WTC11 (cell line): ENCODE data around the gene SPRING1. TPM values are rescaled to one million over a fixed set of nuclear protein-coding genes. Genes with fewer than 3 reads are reported as not detected.

Source experiments
- ATAC-seq: fragments of 200-7000 bp; cut with Tn5 transposase; 2 replicates; pipeline ENCODE4 v1.10.0; 2021; ENCODE audit warnings: mild to moderate bottlenecking, moderate library complexity
- CTCF ChIA-PET: fragments of 300-600 bp; sonication (Branson Sonifier 250); formaldehyde crosslinking; loops from one replicate; lab custom pipeline; 2021; ENCODE audit warnings: antibody characterized with exemption; lab: Charles Lee
- POLR2A ChIA-PET: fragments of 350-600 bp; sonication (Branson Sonifier 250); formaldehyde crosslinking; loops from one replicate; lab custom pipeline; 2021; ENCODE audit warnings: antibody characterized with exemption; lab: Charles Lee
- DNase-seq: peaks from one replicate; pipeline ENCODE4 v3.0.0; 2021; ENCODE audit warnings: low spot score
- H3K27ac Mint-ChIP-seq: 2 replicates; pipeline ENCODE4 v1.8.0; 2021; ENCODE audit warnings: mixed read lengths
- H3K27me3 Mint-ChIP-seq: 2 replicates; pipeline ENCODE4 v1.8.0; 2021; ENCODE audit warnings: low read depth, mild to moderate bottlenecking, moderate library complexity, mixed read lengths
- H3K36me3 Mint-ChIP-seq: 2 replicates; pipeline ENCODE4 v1.8.0; 2021; ENCODE audit warnings: mixed read lengths
- H3K4me1 Mint-ChIP-seq: 2 replicates; pipeline ENCODE4 v1.8.0; 2022; ENCODE audit warnings: mixed read lengths
- H3K4me3 Mint-ChIP-seq: 2 replicates; pipeline ENCODE4 v1.8.0; 2021; ENCODE audit warnings: mild to moderate bottlenecking, moderate library complexity, mixed read lengths
- H3K9me3 Mint-ChIP-seq: 2 replicates; pipeline ENCODE4 v1.8.0; 2021; ENCODE audit warnings: mixed read lengths
- CBFB ChIP-seq: sonication (generic); formaldehyde crosslinking; IDR thresholded peaks from 2 replicates; pipeline ENCODE4 v1.8.1; 2022; ENCODE audit warnings: mild to moderate bottlenecking, low read depth, missing genetic modification reagents
- ELF4 ChIP-seq: sonication (generic); formaldehyde crosslinking; IDR thresholded peaks from 2 replicates; pipeline ENCODE4 v1.8.1; 2022; ENCODE audit warnings: low read depth, mild to moderate bottlenecking, moderate library complexity, missing genetic modification reagents
- ESRRA ChIP-seq: sonication (generic); formaldehyde crosslinking; IDR thresholded peaks from 2 replicates; pipeline ENCODE4 v1.8.1; 2022; ENCODE audit warnings: mild to moderate bottlenecking, missing genetic modification reagents, borderline replicate concordance
- ETV6 ChIP-seq: sonication (generic); formaldehyde crosslinking; IDR thresholded peaks from 2 replicates; pipeline ENCODE4 v1.8.1; 2022; ENCODE audit warnings: mild to moderate bottlenecking, missing genetic modification reagents
- FOXP1 ChIP-seq: sonication (generic); formaldehyde crosslinking; IDR thresholded peaks from 2 replicates; pipeline ENCODE4 v1.8.0; 2022; ENCODE audit warnings: missing genetic modification reagents, mild to moderate bottlenecking, moderate library complexity, borderline replicate concordance
- GABPB1 ChIP-seq: sonication (generic); formaldehyde crosslinking; IDR thresholded peaks from 2 replicates; pipeline ENCODE4 v1.8.1; 2023; ENCODE audit warnings: mild to moderate bottlenecking, missing genetic modification reagents
- GRHL2 ChIP-seq: fragments of 250-450 bp; sonication (Bioruptor Pico); IDR thresholded peaks from 2 replicates; pipeline ENCODE4 v1.8.0; 2022; ENCODE audit warnings: mild to moderate bottlenecking, moderate library complexity; ENCODE audit not compliant: insufficient replicate concordance, severe bottlenecking
- MXD4 ChIP-seq: fragments of 250-450 bp; sonication (Bioruptor Pico); IDR thresholded peaks from 2 replicates; pipeline ENCODE4 v1.8.0; 2021; ENCODE audit warnings: mild to moderate bottlenecking, moderate library complexity, borderline replicate concordance
- NFE2L1 ChIP-seq: sonication (generic); formaldehyde crosslinking; IDR thresholded peaks from 2 replicates; pipeline ENCODE4 v1.8.1; 2023; ENCODE audit warnings: missing genetic modification reagents
- NR1H2 ChIP-seq: sonication (generic); formaldehyde crosslinking; IDR thresholded peaks from 2 replicates; pipeline ENCODE4 v1.9.0; 2021; ENCODE audit warnings: mild to moderate bottlenecking, moderate library complexity, missing genetic modification reagents
- PRRX2 ChIP-seq: fragments of 250-450 bp; sonication (Bioruptor Pico); IDR thresholded peaks from 2 replicates; pipeline ENCODE4 v1.8.0; 2021; ENCODE audit warnings: mild to moderate bottlenecking
- SMAD4 ChIP-seq: sonication (generic); formaldehyde crosslinking; IDR thresholded peaks from 2 replicates; pipeline ENCODE4 v1.8.0; 2022; ENCODE audit warnings: mild to moderate bottlenecking, missing genetic modification reagents
- TEAD1 ChIP-seq: sonication (generic); formaldehyde crosslinking; IDR thresholded peaks from 2 replicates; pipeline ENCODE4 v1.8.0; 2022; ENCODE audit warnings: mild to moderate bottlenecking, missing genetic modification reagents
- TEAD4 ChIP-seq: sonication (generic); formaldehyde crosslinking; IDR thresholded peaks from 2 replicates; pipeline ENCODE4 v1.8.0; 2022; ENCODE audit warnings: mild to moderate bottlenecking, missing genetic modification reagents
- ZNF232 ChIP-seq: sonication (generic); formaldehyde crosslinking; IDR thresholded peaks from 2 replicates; pipeline ENCODE4 v1.8.0; 2022; ENCODE audit warnings: mild to moderate bottlenecking, missing genetic modification reagents
- ZNF263 ChIP-seq: sonication (generic); formaldehyde crosslinking; IDR thresholded peaks from 2 replicates; pipeline ENCODE4 v1.8.1; 2022; ENCODE audit warnings: low read depth, mild to moderate bottlenecking, moderate library complexity, missing genetic modification reagents
- total RNA-seq: library from RNA; stranded (reverse); gene quantifications from 3 replicates; pipeline ENCODE4 v1.2.3, GENCODE V29; 2021
- TF ChIP-seq, protein P1 (sequence below): sonication (generic); formaldehyde crosslinking; IDR thresholded peaks from 2 replicates; pipeline ENCODE4 v1.8.0; 2023; ENCODE audit warnings: missing genetic modification reagents
- TF ChIP-seq, protein P2 (sequence below): sonication (generic); formaldehyde crosslinking; IDR thresholded peaks from 2 replicates; pipeline ENCODE4 v1.8.0; 2022; ENCODE audit warnings: mild to moderate bottlenecking, missing genetic modification reagents
- TF ChIP-seq, protein P3 (sequence below): fragments of 250-450 bp; sonication (Bioruptor Pico); IDR thresholded peaks from 2 replicates; pipeline ENCODE4 v1.8.0; 2021; ENCODE audit warnings: mild to moderate bottlenecking
- TF ChIP-seq, protein P4 (sequence below): sonication (generic); formaldehyde crosslinking; IDR thresholded peaks from 2 replicates; pipeline ENCODE4 v1.8.1; 2022; ENCODE audit warnings: low read depth, mild to moderate bottlenecking, moderate library complexity, missing genetic modification reagents, borderline replicate concordance
- TF ChIP-seq, protein P5 (sequence below): sonication (generic); formaldehyde crosslinking; IDR thresholded peaks from 2 replicates; pipeline ENCODE4 v1.8.1; 2023; ENCODE audit warnings: mild to moderate bottlenecking, missing genetic modification reagents
- TF ChIP-seq, protein P6 (sequence below): sonication (generic); formaldehyde crosslinking; IDR thresholded peaks from 2 replicates; pipeline ENCODE4 v1.8.1; 2022; ENCODE audit warnings: mild to moderate bottlenecking, moderate library complexity, missing genetic modification reagents

The SPRING1 gene
- total RNA-seq, 1 experiment from 2014 or later: 46.1 TPM

DNA sequence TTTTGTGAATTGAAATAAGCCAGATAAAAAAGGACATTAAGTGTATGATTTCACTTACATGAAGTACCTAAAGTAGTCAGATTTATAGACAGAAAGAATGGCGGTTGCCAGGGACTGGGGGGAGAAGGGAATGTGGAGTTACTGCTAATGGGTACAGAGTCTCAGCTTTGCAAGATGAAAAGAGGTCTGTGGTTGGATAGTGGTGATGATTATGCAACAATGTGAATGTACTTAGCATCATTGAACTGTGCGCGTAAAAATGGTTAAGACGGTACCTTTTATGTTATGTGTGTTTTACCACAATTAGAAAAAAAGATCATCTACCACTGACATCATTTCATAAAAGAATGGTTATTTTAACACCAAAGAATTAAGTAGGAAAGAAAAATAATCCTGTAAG, 36.2 kb upstream of the SPRING1 start:
- Mint-ChIP-seq H3K4me3 (no peak overlapping the region), H3K27ac (no peak overlapping the region), H3K9me3 (peaks cover 4% of the 10 kb centered on the region; the same call in 1 of the 2 replicates), H3K36me3 (peaks cover 21% of the 10 kb centered on the region), H3K27me3 (no peaks in the 10 kb centered on the region), H3K4me1 (peaks cover 6% of the 10 kb centered on the region)
- CTCF ChIA-PET: interaction anchor here (1.4 kb wide), 1 partner anchor 107 kb away, joined by 3 read pairs; the partner anchor contains the start of gene HRK
- DNase-seq (no peak), ATAC-seq (no peak)
- POLR2A ChIA-PET: no interaction called here
- TF ChIP-seq, protein P1, sequence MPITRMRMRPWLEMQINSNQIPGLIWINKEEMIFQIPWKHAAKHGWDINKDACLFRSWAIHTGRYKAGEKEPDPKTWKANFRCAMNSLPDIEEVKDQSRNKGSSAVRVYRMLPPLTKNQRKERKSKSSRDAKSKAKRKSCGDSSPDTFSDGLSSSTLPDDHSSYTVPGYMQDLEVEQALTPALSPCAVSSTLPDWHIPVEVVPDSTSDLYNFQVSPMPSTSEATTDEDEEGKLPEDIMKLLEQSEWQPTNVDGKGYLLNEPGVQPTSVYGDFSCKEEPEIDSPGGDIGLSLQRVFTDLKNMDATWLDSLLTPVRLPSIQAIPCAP (CRISPR knock-in tag): no peak
- TF ChIP-seq, protein P2, sequence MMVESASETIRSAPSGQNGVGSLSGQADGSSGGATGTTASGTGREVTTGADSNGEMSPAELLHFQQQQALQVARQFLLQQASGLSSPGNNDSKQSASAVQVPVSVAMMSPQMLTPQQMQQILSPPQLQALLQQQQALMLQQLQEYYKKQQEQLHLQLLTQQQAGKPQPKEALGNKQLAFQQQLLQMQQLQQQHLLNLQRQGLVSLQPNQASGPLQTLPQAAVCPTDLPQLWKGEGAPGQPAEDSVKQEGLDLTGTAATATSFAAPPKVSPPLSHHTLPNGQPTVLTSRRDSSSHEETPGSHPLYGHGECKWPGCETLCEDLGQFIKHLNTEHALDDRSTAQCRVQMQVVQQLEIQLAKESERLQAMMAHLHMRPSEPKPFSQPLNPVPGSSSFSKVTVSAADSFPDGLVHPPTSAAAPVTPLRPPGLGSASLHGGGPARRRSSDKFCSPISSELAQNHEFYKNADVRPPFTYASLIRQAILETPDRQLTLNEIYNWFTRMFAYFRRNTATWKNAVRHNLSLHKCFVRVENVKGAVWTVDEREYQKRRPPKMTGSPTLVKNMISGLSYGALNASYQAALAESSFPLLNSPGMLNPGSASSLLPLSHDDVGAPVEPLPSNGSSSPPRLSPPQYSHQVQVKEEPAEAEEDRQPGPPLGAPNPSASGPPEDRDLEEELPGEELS (CRISPR knock-in tag): no peak
- TF ChIP-seq, protein P3, sequence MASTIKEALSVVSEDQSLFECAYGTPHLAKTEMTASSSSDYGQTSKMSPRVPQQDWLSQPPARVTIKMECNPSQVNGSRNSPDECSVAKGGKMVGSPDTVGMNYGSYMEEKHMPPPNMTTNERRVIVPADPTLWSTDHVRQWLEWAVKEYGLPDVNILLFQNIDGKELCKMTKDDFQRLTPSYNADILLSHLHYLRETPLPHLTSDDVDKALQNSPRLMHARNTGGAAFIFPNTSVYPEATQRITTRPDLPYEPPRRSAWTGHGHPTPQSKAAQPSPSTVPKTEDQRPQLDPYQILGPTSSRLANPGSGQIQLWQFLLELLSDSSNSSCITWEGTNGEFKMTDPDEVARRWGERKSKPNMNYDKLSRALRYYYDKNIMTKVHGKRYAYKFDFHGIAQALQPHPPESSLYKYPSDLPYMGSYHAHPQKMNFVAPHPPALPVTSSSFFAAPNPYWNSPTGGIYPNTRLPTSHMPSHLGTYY (CRISPR knock-in tag): no peak

DNA sequence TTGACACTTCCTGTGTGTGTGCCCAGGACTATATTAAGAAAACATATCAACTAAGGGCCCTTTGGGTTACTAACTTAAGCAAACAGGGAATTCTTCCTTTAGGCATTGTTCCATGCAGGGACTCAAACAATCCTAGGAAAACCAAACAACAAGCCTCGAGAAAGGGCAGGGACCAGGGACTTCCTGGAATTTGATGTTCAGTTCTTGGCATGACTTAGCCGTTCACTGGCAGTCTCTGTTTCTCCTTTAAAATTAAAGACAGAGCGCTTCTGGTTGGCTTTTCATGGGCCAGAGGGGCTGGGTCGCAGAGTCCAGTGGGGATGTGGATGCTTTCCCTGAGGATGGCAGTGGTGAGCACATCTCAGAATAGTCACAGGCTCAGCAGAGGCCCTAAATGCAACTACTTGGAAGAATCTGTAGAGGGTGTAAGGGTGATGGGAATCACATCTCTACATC, 35.4 kb upstream of the SPRING1 start:
- POLR2A ChIA-PET: no interaction called here
- H3K27me3 Mint-ChIP-seq: no peaks in the 10 kb centered on the region
- peaks cover 6% of the 10 kb centered on the region for H3K4me1 Mint-ChIP-seq
- no peak overlapping the region for H3K27ac Mint-ChIP-seq
- TF ChIP-seq ZNF263 (CRISPR knock-in tag) (no peak), PRRX2 (CRISPR knock-in tag) (no peak), SMAD4 (CRISPR knock-in tag) (no peak), NR1H2 (CRISPR knock-in tag) (no peak), ETV6 (CRISPR knock-in tag) (no peak), TEAD4 (CRISPR knock-in tag) (no peak), ESRRA (CRISPR knock-in tag) (no peak), CBFB (CRISPR knock-in tag) (no peak), NFE2L1 (no peak), ELF4 (CRISPR knock-in tag) (no peak), GABPB1 (CRISPR knock-in tag) (no peak), GRHL2 (no peak)
- TF ChIP-seq, protein P4, sequence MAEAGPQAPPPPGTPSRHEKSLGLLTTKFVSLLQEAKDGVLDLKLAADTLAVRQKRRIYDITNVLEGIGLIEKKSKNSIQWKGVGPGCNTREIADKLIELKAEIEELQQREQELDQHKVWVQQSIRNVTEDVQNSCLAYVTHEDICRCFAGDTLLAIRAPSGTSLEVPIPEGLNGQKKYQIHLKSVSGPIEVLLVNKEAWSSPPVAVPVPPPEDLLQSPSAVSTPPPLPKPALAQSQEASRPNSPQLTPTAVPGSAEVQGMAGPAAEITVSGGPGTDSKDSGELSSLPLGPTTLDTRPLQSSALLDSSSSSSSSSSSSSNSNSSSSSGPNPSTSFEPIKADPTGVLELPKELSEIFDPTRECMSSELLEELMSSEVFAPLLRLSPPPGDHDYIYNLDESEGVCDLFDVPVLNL (CRISPR knock-in tag): no peak
- H3K9me3 Mint-ChIP-seq: peaks cover 4% of the 10 kb centered on the region; the same call in 1 of the 2 replicates
- ATAC-seq (peak; percentile 95), DNase-seq (peak; percentile 31)
- no peak overlapping the region for H3K4me3 Mint-ChIP-seq
- peaks cover 20% of the 10 kb centered on the region for H3K36me3 Mint-ChIP-seq
- CTCF ChIA-PET: no interaction called here

DNA sequence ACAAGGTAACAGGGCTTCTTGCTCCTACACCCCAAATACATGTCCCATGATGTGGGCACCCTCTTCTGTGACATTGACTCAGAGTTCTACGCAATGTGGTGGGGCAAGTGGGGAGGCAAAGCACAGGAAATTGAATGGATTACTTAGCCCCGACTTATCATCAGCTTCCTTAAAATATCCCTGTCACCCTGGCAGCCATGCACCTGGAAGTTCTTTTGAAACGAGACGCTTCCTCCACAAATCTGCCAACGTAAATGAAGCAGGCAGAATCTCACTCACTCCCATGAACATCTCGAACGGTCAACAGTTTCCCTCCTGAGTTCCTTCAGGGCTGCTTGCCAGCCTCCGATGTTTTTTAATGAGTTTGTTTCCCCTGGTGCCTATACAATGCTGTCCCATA, 33.8 kb upstream of the SPRING1 start:
- no peak overlapping the region for H3K4me3 Mint-ChIP-seq
- no peak for DNase-seq
- ChIA-PET CTCF (interaction anchor here (1.3 to 1.5 kb wide), 2 partner anchors 11 to 91 kb away, joined by 4 to 6 read pairs; no protein-coding TSS in a partner anchor), POLR2A (interaction anchor here (0.7 kb wide), 1 partner anchor 11 kb away, joined by 12 read pairs; no protein-coding TSS in a partner anchor)
- H3K4me1 Mint-ChIP-seq: no peaks in the 10 kb centered on the region
- no peaks in the 10 kb centered on the region for H3K27me3 Mint-ChIP-seq
- H3K36me3 Mint-ChIP-seq: peaks cover 25% of the 10 kb centered on the region
- H3K27ac Mint-ChIP-seq: no peak overlapping the region
- no peak for TF ChIP-seq TEAD1 (CRISPR knock-in tag)
- TF ChIP-seq, protein P5, sequence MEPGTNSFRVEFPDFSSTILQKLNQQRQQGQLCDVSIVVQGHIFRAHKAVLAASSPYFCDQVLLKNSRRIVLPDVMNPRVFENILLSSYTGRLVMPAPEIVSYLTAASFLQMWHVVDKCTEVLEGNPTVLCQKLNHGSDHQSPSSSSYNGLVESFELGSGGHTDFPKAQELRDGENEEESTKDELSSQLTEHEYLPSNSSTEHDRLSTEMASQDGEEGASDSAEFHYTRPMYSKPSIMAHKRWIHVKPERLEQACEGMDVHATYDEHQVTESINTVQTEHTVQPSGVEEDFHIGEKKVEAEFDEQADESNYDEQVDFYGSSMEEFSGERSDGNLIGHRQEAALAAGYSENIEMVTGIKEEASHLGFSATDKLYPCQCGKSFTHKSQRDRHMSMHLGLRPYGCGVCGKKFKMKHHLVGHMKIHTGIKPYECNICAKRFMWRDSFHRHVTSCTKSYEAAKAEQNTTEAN (CRISPR knock-in tag): no peak
- TF ChIP-seq ZNF232 (CRISPR knock-in tag): no peak
- TF ChIP-seq, protein P1 (CRISPR knock-in tag): no peak
- no peak for TF ChIP-seq MXD4 (CRISPR knock-in tag)
- TF ChIP-seq, protein P6, sequence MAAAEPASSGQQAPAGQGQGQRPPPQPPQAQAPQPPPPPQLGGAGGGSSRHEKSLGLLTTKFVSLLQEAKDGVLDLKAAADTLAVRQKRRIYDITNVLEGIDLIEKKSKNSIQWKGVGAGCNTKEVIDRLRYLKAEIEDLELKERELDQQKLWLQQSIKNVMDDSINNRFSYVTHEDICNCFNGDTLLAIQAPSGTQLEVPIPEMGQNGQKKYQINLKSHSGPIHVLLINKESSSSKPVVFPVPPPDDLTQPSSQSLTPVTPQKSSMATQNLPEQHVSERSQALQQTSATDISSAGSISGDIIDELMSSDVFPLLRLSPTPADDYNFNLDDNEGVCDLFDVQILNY (CRISPR knock-in tag): no peak
- no peak for TF ChIP-seq FOXP1
- no peaks in the 10 kb centered on the region for H3K9me3 Mint-ChIP-seq
- ATAC-seq: no peak
